Adipocyte (in vitro differentiated cells): ENCODE results near the gene PRDM16.

Experiments used
- DNase-seq: peaks from one replicate; pipeline ENCODE4 v3.0.0-alpha.2; 2015; ENCODE audit warnings: low read depth
- H3K27me3 ChIP-seq: replicated peaks from 2 replicates; pipeline ENCODE4 v1.7.0; 2013; ENCODE audit warnings: mild to moderate bottlenecking, low read length, moderate library complexity; ENCODE audit not compliant: control insufficient read depth, insufficient read depth
- H3K36me3 ChIP-seq: 2 replicates; pipeline ENCODE4 v1.7.0; 2013; ENCODE audit warnings: low read length, mild to moderate bottlenecking, moderate library complexity; ENCODE audit not compliant: control insufficient read depth, insufficient read depth, severe bottlenecking
- H3K4me1 ChIP-seq: 2 replicates; pipeline ENCODE4 v1.7.0; 2013; ENCODE audit warnings: mild to moderate bottlenecking, low read length, moderate library complexity; ENCODE audit not compliant: control insufficient read depth, insufficient read depth
- H3K4me3 ChIP-seq: 2 replicates; pipeline ENCODE4 v1.7.0; 2013; ENCODE audit warnings: mild to moderate bottlenecking, low read length, moderate library complexity
- H3K9ac ChIP-seq: 2 replicates; pipeline ENCODE4 v1.7.0; 2013; ENCODE audit warnings: mild to moderate bottlenecking, low read length, moderate library complexity
- H3K9me3 ChIP-seq: 2 replicates; pipeline ENCODE4 v1.7.0; 2013; ENCODE audit warnings: mild to moderate bottlenecking, low read length, moderate library complexity; ENCODE audit not compliant: control insufficient read depth

PRDM16 gene

DNA sequence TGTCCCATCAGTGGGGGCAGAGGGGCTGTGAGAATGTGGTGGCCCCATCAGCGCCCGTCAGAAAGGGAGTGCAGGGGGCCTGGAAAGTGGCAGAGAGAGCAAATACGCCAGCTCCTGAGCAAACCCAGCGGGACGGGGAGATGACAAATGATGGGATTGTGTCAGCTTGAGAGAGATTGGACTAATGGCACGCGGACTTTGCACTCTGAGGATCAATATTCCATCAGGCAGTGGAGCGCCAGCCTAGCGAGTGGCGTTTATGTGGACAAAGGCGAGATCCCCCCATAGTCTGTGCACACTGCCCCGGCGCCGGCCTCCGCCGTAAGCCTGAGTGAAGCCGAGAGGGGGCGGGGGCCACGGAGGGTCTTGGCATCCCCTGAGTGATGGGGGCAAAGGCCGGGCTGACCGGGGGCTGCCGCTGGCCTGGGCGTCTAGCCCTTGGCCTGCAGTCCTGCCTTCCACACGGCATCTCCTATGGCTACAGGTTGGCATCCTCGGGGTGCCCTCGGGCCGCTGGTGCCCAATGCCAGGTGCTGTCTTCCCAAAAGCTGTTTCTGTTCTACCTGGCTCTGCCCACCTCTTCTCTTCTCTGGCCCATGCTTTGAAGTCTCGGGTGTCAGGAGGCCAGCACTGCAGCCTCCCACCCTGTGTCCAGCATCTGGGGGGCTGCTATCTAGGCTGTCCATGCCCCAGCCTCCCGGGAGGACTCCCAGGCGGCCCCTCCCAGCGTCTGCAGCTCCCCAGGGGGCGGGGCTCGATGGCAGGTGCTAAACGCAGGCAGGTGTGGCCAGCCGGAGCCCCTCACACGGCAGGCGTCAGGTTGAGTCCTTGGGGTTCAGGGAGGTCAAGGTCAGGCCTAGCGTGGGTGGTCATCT lies 46.5 kb downstream of the PRDM16 start:
- Histone ChIP-seq H3K27me3 (peaks cover 20% of the 10 kb centered on the region), H3K9ac (no peak overlapping the region), H3K4me1 (no peaks in the 10 kb centered on the region), H3K4me3 (no peak overlapping the region), H3K9me3 (no peaks in the 10 kb centered on the region), H3K36me3 (no peaks in the 10 kb centered on the region)
- DNase-seq, result no peak

DNA sequence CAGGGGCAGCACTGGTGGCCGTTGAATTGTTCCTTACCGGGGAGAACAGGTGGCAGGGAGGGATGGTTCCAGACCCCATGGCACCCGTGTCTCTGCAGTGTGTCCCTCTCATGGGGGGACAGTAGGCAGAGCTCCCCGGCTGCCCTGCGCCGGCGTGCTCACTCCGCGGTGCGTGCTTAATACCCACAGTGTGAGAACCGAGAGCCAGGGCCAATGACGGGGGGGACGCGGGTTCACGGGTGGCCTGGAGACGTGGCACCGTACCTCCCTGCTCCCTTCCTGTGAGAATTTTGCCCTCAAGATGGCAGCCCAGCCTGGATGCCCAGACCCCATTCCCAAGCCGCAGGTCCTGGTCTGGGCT lies 47.1 kb downstream of the PRDM16 start:
- Histone ChIP-seq H3K4me1 (no peaks in the 10 kb centered on the region), H3K9me3 (no peaks in the 10 kb centered on the region), H3K4me3 (no peak overlapping the region), H3K27me3 (peaks cover 14% of the 10 kb centered on the region), H3K9ac (no peak overlapping the region), H3K36me3 (no peaks in the 10 kb centered on the region)
- DNase-seq, result no peak

DNA sequence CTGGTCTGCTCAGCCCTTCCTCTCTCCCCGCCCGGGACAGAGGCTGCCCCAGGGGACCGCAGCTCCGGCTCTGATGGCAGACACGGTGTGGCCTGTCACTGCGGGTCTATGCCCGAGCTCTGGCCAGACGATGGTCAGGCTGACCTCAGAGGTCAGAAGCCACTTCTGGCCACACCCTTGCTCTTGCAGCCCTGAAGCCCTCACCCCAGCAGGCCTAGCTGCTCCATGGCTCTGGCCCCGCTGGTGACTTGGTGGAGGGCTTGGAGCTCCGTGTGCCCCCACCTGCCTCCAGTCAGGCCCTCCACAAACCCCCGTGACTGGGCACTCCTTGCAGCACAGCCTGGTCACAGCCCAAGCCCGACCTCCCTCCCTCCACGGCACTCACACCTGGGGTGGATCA lies 47.6 kb downstream of the PRDM16 start:
- Histone ChIP-seq H3K27me3 (peaks cover 14% of the 10 kb centered on the region), H3K4me1 (no peaks in the 10 kb centered on the region)
- DNase-seq, result no peak

DNA sequence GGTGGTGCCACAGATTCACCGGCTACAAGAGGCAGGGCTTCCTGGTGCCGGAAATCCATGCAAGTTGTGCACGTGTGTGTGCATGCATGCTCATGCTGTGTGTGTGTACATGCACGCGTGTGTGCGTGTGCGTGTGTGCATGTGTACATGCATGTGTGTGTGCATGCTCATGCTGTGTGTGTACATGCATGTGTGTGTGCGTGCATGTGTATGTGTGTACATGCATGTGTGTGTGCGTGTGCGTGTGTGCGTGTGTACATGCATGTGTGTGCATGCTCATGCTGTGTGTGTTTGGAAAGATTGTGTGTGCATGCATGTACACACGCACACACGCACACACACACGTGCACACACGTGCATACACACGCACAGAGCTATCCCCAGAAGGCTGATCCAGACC lies 48.9 kb downstream of the PRDM16 start:
- DNase-seq, result no peak
- no peak overlapping the region for H3K9ac ChIP-seq

More for the DNA sequence above, 47.6 kb downstream of the PRDM16 start:
- Histone ChIP-seq H3K9ac (no peak overlapping the region), H3K9me3 (no peaks in the 10 kb centered on the region), H3K36me3 (no peaks in the 10 kb centered on the region), H3K4me3 (no peak overlapping the region)

DNA sequence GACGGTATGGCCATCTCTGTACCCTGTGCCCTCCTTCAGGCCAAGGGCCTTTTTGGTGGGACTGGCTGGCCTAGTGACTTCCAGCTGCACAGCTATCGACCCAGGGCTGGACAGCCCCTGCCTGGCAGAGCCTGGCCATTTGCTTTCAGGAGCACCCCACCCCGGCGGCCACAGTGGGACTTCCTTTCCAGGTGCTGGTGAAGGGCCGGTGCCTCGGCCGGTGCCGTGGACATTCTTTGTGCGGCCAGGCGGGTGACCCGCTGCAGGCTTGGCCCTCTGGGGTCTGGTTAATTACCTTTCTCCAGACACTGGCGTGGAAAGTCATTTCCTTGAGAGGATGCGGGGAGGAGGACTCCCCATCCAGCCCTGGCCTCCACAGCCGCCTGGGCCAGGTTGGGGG lies 50.1 kb downstream of the PRDM16 start:
- no peak for DNase-seq
- Histone ChIP-seq H3K4me3 (no peak overlapping the region), H3K4me1 (no peaks in the 10 kb centered on the region), H3K9me3 (no peaks in the 10 kb centered on the region), H3K36me3 (no peaks in the 10 kb centered on the region), H3K9ac (no peak overlapping the region), H3K27me3 (peaks cover 11% of the 10 kb centered on the region)

More for the DNA sequence above, 48.9 kb downstream of the PRDM16 start:
- Histone ChIP-seq H3K4me1 (no peaks in the 10 kb centered on the region), H3K27me3 (peaks cover 11% of the 10 kb centered on the region), H3K36me3 (no peaks in the 10 kb centered on the region), H3K9me3 (no peaks in the 10 kb centered on the region), H3K4me3 (no peak overlapping the region)

DNA sequence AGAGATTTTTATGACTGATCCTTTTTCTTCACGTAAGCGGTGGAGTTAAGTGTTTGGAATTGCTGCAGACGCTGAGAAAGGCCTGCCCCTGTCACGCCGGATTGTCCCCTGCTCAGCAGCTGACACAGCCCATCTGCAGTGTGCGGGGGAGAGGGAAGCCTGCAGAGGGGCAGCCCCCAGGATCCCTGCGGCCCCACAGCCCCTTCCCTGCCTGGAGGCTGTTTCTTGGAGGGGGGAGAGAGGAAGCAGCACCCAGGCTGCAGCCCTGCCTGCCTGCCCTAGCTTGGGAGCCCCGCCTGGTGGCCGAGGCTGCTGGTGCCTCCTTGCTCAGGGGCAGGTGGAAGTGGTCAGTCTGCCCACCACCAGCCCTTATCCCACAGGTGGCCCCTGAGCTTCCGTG lies 50.7 kb downstream of the PRDM16 start:
- no peaks in the 10 kb centered on the region for H3K36me3 ChIP-seq
- H3K9ac ChIP-seq, result no peak overlapping the region
- H3K4me3 ChIP-seq, result no peak overlapping the region
- peaks cover 11% of the 10 kb centered on the region for H3K27me3 ChIP-seq
- H3K4me1 ChIP-seq, result no peaks in the 10 kb centered on the region
- no peaks in the 10 kb centered on the region for H3K9me3 ChIP-seq
- no peak for DNase-seq

DNA sequence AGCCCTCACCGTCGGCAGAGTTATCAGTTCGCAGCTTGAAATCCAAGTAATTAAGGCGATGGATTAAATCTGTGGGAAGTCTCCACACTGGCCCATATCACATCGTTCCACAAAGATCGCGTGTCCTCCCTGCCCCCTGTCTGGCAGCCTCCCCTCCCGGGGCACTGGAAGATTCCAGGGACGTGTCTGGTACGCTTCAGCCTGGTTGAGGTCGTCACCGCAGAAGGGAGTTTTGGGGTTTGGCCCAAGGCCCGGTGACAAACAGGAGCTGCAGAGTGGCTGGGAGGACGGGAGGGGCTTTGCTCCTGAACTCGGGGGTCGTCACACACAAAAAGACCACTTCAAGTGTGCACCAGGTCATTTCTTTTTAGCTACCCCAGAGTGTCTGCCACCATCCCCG lies 51.1 kb downstream of the PRDM16 start:
- Histone ChIP-seq H3K9ac (no peak overlapping the region), H3K4me3 (no peak overlapping the region), H3K36me3 (no peaks in the 10 kb centered on the region), H3K9me3 (no peaks in the 10 kb centered on the region), H3K4me1 (no peaks in the 10 kb centered on the region), H3K27me3 (peaks cover 11% of the 10 kb centered on the region)
- DNase-seq, result no peak

DNA sequence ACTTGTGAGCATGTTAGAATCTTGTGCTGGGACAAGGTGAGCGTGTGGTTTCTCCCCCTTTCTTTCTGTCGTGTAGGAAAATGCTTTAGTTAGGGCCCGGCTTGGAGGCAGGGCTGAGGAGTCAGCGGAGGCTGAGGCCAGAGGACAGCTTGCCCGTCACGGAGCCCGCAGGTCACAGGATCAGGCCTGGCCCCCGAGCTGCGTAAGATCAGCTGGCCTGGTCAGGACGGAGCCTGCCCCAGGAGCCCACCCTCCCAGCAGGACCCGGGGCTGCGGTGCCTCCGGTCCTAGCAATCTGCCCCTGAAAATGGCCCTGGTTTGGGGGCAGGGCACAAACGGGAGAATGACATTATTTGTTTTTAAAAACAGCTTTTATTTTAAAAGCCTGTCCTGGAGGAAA lies 52.0 kb downstream of the PRDM16 start:
- H3K4me1 ChIP-seq, result no peaks in the 10 kb centered on the region
- H3K27me3 ChIP-seq, result peaks cover 11% of the 10 kb centered on the region
- no peak overlapping the region for H3K4me3 ChIP-seq
- H3K9me3 ChIP-seq, result no peaks in the 10 kb centered on the region
- H3K36me3 ChIP-seq, result no peaks in the 10 kb centered on the region
- no peak for DNase-seq
- H3K9ac ChIP-seq, result no peak overlapping the region

DNA sequence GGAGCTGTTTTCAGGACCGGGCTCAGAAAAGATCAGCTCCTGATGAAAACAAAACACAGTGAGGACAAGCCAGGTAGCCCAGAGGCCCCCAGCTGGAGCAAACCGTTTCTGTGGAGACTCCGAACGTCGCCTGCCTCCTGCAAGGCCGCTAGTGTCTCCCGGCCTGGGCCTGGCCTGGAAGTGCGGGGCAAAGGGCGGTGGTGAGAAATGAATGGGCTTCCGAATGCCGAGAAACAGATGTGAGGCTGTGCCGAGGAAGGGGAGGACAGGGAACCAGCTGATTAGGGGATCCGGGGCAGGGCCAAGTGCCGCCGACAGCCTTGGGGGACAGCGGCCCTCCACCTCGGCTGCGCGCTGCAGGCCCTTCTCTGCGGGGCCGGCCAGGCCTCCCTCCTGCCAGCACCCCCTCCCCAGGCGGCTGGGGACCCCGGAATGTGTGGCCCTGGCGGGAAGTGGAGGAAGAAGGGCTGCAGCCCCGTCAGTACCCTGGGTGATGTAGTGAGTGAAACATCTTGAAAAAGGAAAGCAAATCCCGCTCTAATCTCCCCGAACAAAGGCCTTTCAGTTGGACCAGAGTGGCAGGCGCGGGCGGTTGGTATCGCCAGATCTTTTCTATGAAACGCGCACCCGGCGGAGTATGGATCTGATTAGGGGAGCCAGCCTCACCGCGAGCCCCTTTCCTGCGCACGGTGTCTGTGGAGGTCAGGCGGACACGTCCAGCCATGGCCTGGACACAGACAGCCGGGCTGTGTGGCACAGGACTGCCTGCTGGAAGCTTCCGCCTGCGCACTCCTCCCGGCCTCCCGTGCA lies 52.6 kb downstream of the PRDM16 start:
- H3K4me1 ChIP-seq, result peaks cover 6% of the 10 kb centered on the region
- no peak overlapping the region for H3K9ac ChIP-seq
- H3K9me3 ChIP-seq, result no peaks in the 10 kb centered on the region

DNA sequence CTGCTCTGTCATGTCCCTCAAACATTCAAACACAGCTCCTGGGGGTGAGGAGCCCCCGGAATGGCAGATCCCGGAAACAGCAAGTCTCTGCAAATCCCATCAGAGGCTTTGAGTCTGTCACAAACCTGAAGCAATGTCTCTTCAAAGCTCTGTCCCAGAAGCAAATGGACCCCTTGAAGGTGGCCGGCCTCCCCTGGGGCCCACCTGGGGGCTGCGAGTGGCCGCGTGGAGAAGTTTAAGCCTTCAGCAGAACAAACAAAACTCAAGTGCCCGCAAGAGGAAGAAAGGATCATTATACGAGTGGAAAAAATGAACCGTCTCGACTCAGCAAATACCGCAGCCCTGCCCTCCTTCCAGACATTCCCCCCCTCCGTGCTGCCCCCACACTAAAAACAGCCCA lies 53.3 kb downstream of the PRDM16 start:
- peaks cover 13% of the 10 kb centered on the region for H3K4me1 ChIP-seq
- no peaks in the 10 kb centered on the region for H3K9me3 ChIP-seq
- H3K36me3 ChIP-seq, result no peaks in the 10 kb centered on the region
- DNase-seq, result no peak
- H3K9ac ChIP-seq, result no peak overlapping the region
- no peak overlapping the region for H3K4me3 ChIP-seq
- peaks cover 11% of the 10 kb centered on the region for H3K27me3 ChIP-seq

More for the DNA sequence above, 52.6 kb downstream of the PRDM16 start:
- H3K36me3 ChIP-seq, result no peaks in the 10 kb centered on the region
- H3K27me3 ChIP-seq, result peaks cover 11% of the 10 kb centered on the region
- DNase-seq, result no peak
- no peak overlapping the region for H3K4me3 ChIP-seq

DNA sequence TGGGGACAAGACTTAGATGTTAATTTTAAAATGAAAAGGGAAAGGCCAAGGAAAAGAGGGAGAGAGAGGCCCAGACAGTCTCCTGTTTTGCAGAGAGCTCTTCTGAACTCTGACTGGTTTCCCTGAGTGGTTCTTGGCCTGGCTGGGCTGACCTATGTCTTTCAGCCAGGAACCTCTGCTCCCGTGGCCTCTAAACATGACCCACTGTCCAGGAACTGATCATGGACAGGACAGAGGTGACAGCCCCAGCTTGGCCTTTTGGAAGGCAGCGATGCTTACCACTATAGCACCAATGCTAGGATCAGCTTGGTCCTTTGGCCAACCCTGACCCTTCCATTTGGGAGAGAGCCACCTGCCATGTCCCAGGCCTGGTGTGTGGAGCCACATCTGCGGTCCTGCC lies 55.2 kb downstream of the PRDM16 start:
- no peak for DNase-seq
- Histone ChIP-seq H3K9me3 (no peaks in the 10 kb centered on the region), H3K27me3 (peaks cover 11% of the 10 kb centered on the region), H3K36me3 (no peaks in the 10 kb centered on the region), H3K4me3 (no peak overlapping the region), H3K9ac (no peak overlapping the region), H3K4me1 (peaks cover 22% of the 10 kb centered on the region)
